ENCODE measurements around the gene TMC6.

DNA sequence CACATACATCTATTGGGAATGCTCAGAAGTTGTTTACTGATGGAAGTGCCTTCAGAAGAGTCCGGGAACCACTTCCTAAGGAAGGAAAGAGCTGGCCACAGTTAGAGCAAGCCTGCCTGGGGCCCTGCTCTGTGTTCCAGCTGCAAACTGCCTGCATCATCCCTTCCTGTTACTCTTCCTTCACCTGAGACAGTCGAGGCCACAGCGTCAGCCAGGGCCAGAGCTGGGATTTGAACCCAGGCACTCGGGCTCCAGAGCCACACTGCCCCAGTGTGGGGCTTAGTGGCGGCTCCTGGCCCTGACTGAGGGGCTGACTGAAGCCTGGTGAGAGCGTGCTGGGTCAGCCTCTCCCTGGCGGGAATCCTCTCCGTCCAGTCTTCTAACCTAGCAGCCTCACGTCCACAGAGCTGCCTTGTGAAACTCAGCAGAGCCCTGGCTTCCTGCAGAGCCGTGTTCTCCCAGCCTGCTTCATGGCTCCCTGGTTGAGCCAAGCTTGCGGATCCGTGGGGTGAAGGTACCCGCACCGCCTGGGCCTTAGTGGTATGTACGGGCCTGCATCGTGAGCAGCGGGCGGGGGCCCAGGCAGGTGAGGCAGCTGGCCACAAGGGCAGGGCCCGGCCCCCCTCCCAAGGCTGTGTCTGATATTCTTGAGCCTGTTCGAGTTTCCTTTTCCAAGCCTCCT, 13.0 kb upstream of the TMC6 start:
- TF ChIP-seq GATA3 (IDR thresholded peaks at IDR 0.05; ENCODE audit: low read depth, low read length) (no peak), GATA2 (IDR thresholded peaks at IDR 0.05; ENCODE audit: low read depth, low read length) (no peak)

All from SH-SY5Y (cell line).